NCI-H446 (cell line): ENCODE data around the gene PLPP3.

Experiments used
- DNase-seq, 2 experiments: peaks; one replicate each; lab custom pipeline; 2025; lab: John Stamatoyannopoulos, UW

The PLPP3 gene

GRCh38 chr1:56547977-56548376, 31.4 kb downstream of the PLPP3 start:
- DNase-seq: no peak

- no peak for DNase-seq
Measured at GRCh38 chr1:56547473-56547872, 31.9 kb downstream of the PLPP3 start.

GRCh38 chr1:56545711-56546110, 33.7 kb downstream of the PLPP3 start:
- no peak for DNase-seq

- DNase-seq: no peak
Measured at GRCh38 chr1:56543783-56544612, 35.4 kb downstream of the PLPP3 start.

- DNase-seq: no peak
Measured at GRCh38 chr1:56542651-56543050, 36.7 kb downstream of the PLPP3 start.

GRCh38 chr1:56541408-56541807, 38.0 kb downstream of the PLPP3 start:
- DNase-seq: no peak

GRCh38 chr1:56540467-56540866, 38.9 kb downstream of the PLPP3 start:
- no peak for DNase-seq

- DNase-seq: no peak
Measured at GRCh38 chr1:56539520-56539931, 39.8 kb downstream of the PLPP3 start.

- no peak for DNase-seq
Measured at GRCh38 chr1:56538532-56538931, 40.8 kb downstream of the PLPP3 start.

GRCh38 chr1:56537660-56538059, 41.7 kb downstream of the PLPP3 start:
- no peak for DNase-seq

GRCh38 chr1:56535939-56536338, 43.4 kb downstream of the PLPP3 start:
- no peak for DNase-seq

- DNase-seq: no peak
Measured at GRCh38 chr1:56535362-56535761, 44.0 kb downstream of the PLPP3 start.

GRCh38 chr1:56534130-56534651, 45.2 kb downstream of the PLPP3 start:
- DNase-seq: no peak

GRCh38 chr1:56533621-56534020, 45.7 kb downstream of the PLPP3 start:
- no peak for DNase-seq

GRCh38 chr1:56533197-56533596, 46.2 kb downstream of the PLPP3 start:
- DNase-seq: no peak

GRCh38 chr1:56532350-56532683, 47.0 kb downstream of the PLPP3 start:
- DNase-seq: no peak

GRCh38 chr1:56531624-56532349, 47.6 kb downstream of the PLPP3 start:
- no peak for DNase-seq

GRCh38 chr1:56529801-56530200, 49.6 kb downstream of the PLPP3 start:
- no peak for DNase-seq

- DNase-seq: peak in 1 of 2 experiments; percentile 38
Measured at GRCh38 chr1:56527548-56528302, 51.6 kb downstream of the PLPP3 start.

GRCh38 chr1:56526571-56527174, 52.7 kb downstream of the PLPP3 start:
- no peak for DNase-seq

- DNase-seq: no peak
Measured at GRCh38 chr1:56525489-56526041, 53.8 kb downstream of the PLPP3 start.

GRCh38 chr1:56524263-56524662, 55.1 kb downstream of the PLPP3 start:
- no peak for DNase-seq
